GM12873 (cell line): ENCODE measurements around the gene OR52H1.

ENCODE experiments used
- TF ChIP-seq, protein P1 (sequence below): IDR thresholded peaks from 2 replicates; pipeline ENCODE4 v1.5.1; 2012; ENCODE audit warnings: low read depth, mild to moderate bottlenecking, moderate library complexity, low read length, control low read depth; ENCODE audit not compliant: insufficient read depth; ENCODE audit errors: missing control alignments

The OR52H1 gene

DNA sequence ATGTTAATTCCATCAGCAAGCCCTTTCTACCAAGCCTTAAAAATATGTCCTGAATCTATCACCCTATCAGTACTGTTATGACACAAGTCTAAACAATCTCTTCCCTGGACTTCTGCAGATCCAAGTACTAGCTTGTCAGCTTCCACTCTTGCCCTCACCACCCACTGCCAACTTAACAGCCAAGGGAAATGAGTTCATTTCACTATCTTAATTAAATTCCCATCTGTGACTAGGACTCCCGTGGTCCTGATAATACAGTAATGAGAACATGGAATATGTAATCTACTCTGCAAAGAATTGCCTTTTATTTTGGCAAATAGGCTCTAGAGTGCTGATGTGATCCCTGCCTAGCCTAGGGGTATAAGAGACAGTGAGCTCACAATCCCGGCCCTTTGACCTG is 48.7 kb downstream of the OR52H1 start:
- TF ChIP-seq, protein P1, sequence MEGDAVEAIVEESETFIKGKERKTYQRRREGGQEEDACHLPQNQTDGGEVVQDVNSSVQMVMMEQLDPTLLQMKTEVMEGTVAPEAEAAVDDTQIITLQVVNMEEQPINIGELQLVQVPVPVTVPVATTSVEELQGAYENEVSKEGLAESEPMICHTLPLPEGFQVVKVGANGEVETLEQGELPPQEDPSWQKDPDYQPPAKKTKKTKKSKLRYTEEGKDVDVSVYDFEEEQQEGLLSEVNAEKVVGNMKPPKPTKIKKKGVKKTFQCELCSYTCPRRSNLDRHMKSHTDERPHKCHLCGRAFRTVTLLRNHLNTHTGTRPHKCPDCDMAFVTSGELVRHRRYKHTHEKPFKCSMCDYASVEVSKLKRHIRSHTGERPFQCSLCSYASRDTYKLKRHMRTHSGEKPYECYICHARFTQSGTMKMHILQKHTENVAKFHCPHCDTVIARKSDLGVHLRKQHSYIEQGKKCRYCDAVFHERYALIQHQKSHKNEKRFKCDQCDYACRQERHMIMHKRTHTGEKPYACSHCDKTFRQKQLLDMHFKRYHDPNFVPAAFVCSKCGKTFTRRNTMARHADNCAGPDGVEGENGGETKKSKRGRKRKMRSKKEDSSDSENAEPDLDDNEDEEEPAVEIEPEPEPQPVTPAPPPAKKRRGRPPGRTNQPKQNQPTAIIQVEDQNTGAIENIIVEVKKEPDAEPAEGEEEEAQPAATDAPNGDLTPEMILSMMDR: no peak
